AG20443 (cell line): Measurements from ENCODE around the gene CGB7.
"Not testable (repeated sequence)": the region's sequence is repeated elsewhere in the genome, so short reads cannot be mapped to it uniquely, and the experiment has no call there.

Source experiments
- DNase-seq: peaks from one replicate; pipeline ENCODE4 v3.0.0; 2012; ENCODE audit warnings: low spot score, mixed read lengths

Gene CGB7

DNA sequence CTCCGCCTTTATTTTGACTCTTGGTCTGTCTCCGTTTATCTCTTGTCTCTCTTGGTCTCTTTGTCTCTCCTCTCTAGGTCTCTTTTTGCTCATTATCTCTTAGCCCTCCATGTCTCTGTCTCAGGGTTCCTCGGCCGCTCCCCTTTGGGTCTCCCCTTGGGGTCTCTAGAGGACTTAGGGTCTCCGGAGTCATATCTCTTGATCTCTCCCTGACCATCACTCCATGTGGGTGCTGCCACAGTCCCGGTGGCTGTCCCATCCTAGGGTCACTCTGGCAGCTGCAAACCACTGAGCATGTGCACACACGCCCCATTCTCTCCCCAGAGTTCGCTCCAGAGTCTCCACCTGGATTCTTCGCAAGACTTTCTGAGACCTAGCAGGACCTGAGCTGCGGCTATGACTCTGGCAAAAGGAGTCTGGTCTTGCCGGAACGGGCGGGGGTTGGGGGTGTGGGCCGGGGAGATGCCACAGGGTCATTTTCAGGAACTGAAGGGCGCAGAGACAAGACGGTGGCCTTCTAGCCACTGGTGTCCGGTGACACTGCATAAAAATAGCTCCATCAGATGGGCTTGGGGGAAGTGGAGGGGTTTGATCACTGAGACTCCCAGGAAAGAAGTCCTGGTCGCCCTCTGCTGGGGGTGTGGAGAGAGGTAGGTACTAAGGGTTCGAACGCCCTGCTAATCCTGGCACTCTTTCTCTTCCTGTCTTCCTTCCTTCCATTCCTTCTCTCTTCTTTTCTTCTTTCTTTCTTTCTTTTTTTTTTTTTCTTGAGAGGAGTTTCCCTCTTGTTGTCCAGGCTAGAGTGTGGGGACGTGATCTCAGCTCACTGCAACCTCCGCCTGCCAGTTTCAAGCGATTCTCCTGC is 16.2 kb upstream of the CGB7 start:
- no peak for DNase-seq

- DNase-seq = no peak
These were observed 14.5 kb upstream of the CGB7 start for GRCh38 chr19:49071860-49072547.

- no peak for DNase-seq
These were observed 12.9 kb upstream of the CGB7 start for GRCh38 chr19:49070416-49070815.

GRCh38 chr19:49069026-49069425 is 11.5 kb upstream of the CGB7 start:
- no peak for DNase-seq

GRCh38 chr19:49067554-49067953 is 10.0 kb upstream of the CGB7 start:
- no peak for DNase-seq

DNA sequence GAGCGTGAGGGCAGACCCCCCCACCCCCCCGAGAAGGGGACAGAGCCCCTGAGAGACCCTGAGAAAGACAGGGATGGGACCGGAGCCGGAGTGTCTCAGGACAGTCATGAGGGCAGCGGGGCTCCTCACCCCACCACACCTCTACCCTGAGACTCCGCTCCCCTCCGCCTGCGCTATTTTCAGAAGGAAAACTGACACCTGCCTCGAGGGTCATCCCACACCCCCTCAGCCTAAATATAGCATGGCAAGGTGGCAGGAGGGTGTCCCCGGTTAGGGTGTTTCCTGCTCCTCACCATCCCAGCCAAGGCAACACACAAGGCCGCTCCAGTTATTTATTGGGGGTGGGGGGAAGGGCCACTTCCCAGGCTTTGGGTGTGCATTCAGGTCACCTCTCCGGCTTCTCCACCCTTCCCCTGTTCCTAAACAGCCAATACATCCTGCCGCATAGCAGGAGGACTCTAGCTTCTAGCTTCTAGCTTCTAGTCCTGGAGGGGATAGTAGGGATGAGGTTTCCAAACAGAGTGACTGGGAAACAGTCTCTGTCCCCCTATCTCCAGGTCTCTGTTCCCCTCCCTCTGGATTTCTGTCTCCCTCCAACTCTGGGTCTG is 8.5 kb upstream of the CGB7 start:
- no peak for DNase-seq

GRCh38 chr19:49064768-49065611 is 7.4 kb upstream of the CGB7 start, which contains the start of gene NTF4:
TSS of gene NTF4 (minus strand) at chr19:49064818. CDS start at chr19:49061997, 2,821 bp downstream.
- peak; percentile 59 for DNase-seq

GRCh38 chr19:49064029-49064629 is 6.6 kb upstream of the CGB7 start:
- no peak for DNase-seq

- DNase-seq = no peak
These were observed 3.9 kb upstream of the CGB7 start for GRCh38 chr19:49061445-49061844.

DNA sequence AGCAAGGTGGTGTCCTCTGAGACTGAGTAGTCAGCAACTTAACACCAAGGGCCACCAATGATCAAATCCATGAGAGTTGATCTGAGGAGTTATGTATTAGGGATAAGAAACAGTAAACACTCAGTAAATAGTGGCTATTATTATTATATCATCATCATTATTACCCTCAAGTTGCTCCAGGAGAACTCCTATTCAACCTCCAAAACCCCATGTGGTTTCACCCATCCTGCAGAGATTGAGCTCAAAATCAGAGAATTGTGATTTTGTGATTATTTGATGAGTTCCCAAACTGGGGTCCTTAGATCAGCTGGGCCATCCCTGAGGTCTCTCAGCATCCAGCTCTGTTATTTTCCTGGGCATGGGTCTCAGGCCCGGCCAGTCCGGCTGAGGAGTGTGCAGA is 3.5 kb upstream of the CGB7 start:
- no peak for DNase-seq

DNA sequence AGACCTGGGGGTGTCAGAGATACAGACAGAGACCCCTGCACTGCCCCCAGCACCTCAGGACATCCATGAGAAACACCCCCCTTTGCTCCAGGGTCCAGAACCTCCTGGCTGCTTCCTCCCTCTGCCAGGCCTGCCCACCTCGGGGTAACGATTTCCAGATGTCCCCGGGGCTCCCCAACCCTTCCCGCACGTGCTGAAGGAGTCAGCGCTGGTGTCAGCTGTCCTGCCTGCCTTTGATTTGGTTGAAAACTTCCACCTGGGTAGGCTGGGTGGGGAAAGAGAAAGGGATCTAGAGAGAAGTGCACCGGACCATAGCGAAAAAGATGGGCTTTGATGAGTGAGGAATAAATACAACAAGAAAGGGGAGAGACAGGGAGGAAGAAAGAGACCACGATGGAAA is 1.5 kb upstream of the CGB7 start:
- DNase-seq = peak; percentile 12

DNA sequence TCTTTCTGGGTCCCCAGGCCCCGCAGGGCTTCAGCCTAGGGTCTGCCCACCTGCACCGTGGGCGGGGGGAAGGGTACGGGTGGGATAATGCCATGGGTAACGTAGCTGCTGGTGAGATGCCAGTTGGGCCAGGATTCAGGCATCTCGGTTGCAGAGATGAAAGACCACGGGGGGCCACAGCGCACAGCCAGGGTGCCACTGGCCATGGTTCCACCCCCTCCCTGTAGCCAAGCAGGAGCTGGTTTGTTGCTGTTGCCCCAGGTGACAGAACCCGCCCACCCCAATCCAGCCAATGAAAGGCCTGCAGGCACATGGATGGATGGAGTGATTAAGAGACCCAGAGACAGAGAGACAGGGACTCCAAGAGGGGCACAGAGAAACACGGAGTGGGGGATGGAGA is 1.0 kb upstream of the CGB7 start:
- peak; percentile 64 for DNase-seq

- not testable (repeated sequence) for DNase-seq
These were observed 500 bp downstream of the CGB7 start for GRCh38 chr19:49056902-49057596.

GRCh38 chr19:49056101-49056901 is 1.2 kb downstream of the CGB7 start:
- DNase-seq = peak; percentile 92

GRCh38 chr19:49050376-49051033 is 7.0 kb downstream of the CGB7 start:
- DNase-seq = peak; percentile 72

- DNase-seq = not testable (repeated sequence)
These were observed 7.7 kb downstream of the CGB7 start for GRCh38 chr19:49049834-49050233.

- DNase-seq = not testable (repeated sequence)
These were observed 8.5 kb downstream of the CGB7 start, which contains the start of gene CGB8 for GRCh38 chr19:49049011-49049410. TSS of gene CGB8 (minus strand) at chr19:49049111. CDS start at chr19:49048739, 372 bp downstream.

DNA sequence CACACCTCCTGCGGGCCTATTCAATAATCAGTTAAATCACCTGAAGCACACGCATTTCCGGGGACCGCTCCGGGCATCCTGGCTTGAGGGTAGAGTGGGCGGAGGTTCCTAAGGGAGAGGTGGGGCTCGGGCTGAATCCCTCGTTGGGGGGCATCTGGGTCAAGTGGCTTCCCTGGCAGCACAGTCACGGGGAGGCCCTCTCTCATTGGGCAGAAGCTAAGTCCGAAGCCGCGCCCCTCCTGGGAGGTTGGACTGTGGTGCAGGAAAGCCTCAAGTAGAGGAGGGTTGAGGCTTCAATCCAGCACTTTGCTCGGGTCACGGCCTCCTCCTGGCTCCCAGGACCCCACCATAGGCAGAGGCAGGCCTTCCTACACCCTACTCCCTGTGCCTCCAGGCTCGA is 14.0 kb downstream of the CGB7 start, which contains the start of gene CGB5:
TSS of gene CGB5 (plus strand) at position 301 of the 400 bp plus-strand sequence. CDS start 362 bp downstream, outside the sequence.
- not testable (repeated sequence) for DNase-seq

GRCh38 chr19:49042666-49043065 is 14.9 kb downstream of the CGB7 start:
- not testable (repeated sequence) for DNase-seq
